GM23338 (cell line): ENCODE measurements around the gene WSB2. TPM values are rescaled to one million over a fixed set of nuclear protein-coding genes. Genes with fewer than 3 reads are reported as not detected.

Experiments
- ATAC-seq: fragments of 200-7000 bp; cut with Tn5 transposase; 3 replicates; pipeline ENCODE4 v1.9.1; 2020
- DNase-seq: peaks from one replicate; pipeline ENCODE4 v3.0.0-alpha.2; 2015; ENCODE audit warnings: low spot score
- H2AFZ ChIP-seq: fragments of 200-600 bp; sonication (generic); 2 replicates; pipeline ENCODE4 v1.8.0; 2016; ENCODE audit warnings: antibody characterized with exemption, mild to moderate bottlenecking, moderate library complexity
- H3F3A ChIP-seq: fragments of 200-600 bp; sonication (generic); replicated peaks from 2 replicates; pipeline ENCODE4 v1.8.0; 2017; ENCODE audit warnings: antibody characterized with exemption, mixed run types, low read depth
- H3K27ac ChIP-seq: fragments of 200-600 bp; sonication (generic); 2 replicates; pipeline ENCODE4 v1.6.1; 2016; ENCODE audit warnings: low read depth
- H3K27me3 ChIP-seq: fragments of 200-600 bp; sonication (generic); 2 replicates; pipeline ENCODE4 v1.8.0; 2016; ENCODE audit warnings: mild to moderate bottlenecking, mixed run types, moderate library complexity; ENCODE audit not compliant: insufficient read depth
- H3K36me3 ChIP-seq: fragments of 200-600 bp; sonication (generic); 2 replicates; pipeline ENCODE4 v1.8.0; 2016; ENCODE audit warnings: mild to moderate bottlenecking; ENCODE audit not compliant: insufficient read depth
- H3K4me1 ChIP-seq: fragments of 200-600 bp; sonication (generic); 2 replicates; pipeline ENCODE4 v1.8.0; 2016; ENCODE audit warnings: mild to moderate bottlenecking, moderate library complexity; ENCODE audit not compliant: insufficient read depth
- H3K4me2 ChIP-seq: fragments of 200-600 bp; sonication (generic); 2 replicates; pipeline ENCODE4 v1.7.1; 2017; ENCODE audit warnings: mixed run types
- H3K4me3 ChIP-seq: fragments of 200-600 bp; sonication (generic); 2 replicates; pipeline ENCODE4 v1.6.1; 2016; ENCODE audit warnings: mixed run types
- H3K79me2 ChIP-seq: fragments of 200-600 bp; sonication (generic); replicated peaks from 2 replicates; pipeline ENCODE4 v1.8.0; 2017; ENCODE audit warnings: mild to moderate bottlenecking; ENCODE audit not compliant: insufficient read depth
- H3K9me2 ChIP-seq: fragments of 200-600 bp; sonication (generic); 2 replicates; pipeline ENCODE4 v1.8.0; 2017; ENCODE audit not compliant: insufficient read depth
- H4K20me1 ChIP-seq: fragments of 200-600 bp; sonication (generic); replicated peaks from 2 replicates; pipeline ENCODE4 v1.8.0; 2017; ENCODE audit warnings: mild to moderate bottlenecking; ENCODE audit not compliant: insufficient read depth
- H3K27ac Mint-ChIP-seq: 2 replicates; pipeline ENCODE4 v1.8.0; 2020; ENCODE audit warnings: inconsistent platforms, mild to moderate bottlenecking, moderate library complexity, mixed read lengths
- H3K27me3 Mint-ChIP-seq: 3 replicates; pipeline ENCODE4 v1.8.0; 2022; ENCODE audit warnings: low read depth, mild to moderate bottlenecking, moderate library complexity, mixed read lengths, inconsistent platforms; ENCODE audit not compliant: insufficient read depth, poor library complexity
- H3K36me3 Mint-ChIP-seq: 3 replicates; pipeline ENCODE4 v1.8.0; 2021; ENCODE audit warnings: low read depth, mild to moderate bottlenecking, inconsistent platforms, moderate library complexity, mixed read lengths
- H3K4me1 Mint-ChIP-seq: 3 replicates; pipeline ENCODE4 v1.8.0; 2020; ENCODE audit warnings: mild to moderate bottlenecking, inconsistent platforms, mixed read lengths
- H3K4me3 Mint-ChIP-seq: 3 replicates; pipeline ENCODE4 v1.8.0; 2021; ENCODE audit warnings: moderate library complexity, mild to moderate bottlenecking, inconsistent platforms, mixed read lengths
- H3K9me3 Mint-ChIP-seq: 3 replicates; pipeline ENCODE4 v1.8.0; 2020; ENCODE audit warnings: moderate library complexity, mild to moderate bottlenecking, inconsistent platforms, mixed read lengths
- CREB1 ChIP-seq: fragments of 250-450 bp; sonication (Bioruptor Pico); IDR thresholded peaks from 2 replicates; pipeline ENCODE4 v1.5.0; 2020; ENCODE audit warnings: low read depth, mild to moderate bottlenecking, moderate library complexity
- EZH2 ChIP-seq: fragments of 200-600 bp; sonication (generic); IDR thresholded peaks from one replicate; pipeline ENCODE4 v1.8.0; 2017; ENCODE audit warnings: antibody characterized with exemption, mild to moderate bottlenecking, low read depth; ENCODE audit not compliant: unreplicated experiment
- EZH2phosphoT487 ChIP-seq: fragments of 200-600 bp; sonication (generic); IDR thresholded peaks from one replicate; pipeline ENCODE4 v1.8.1; 2018; ENCODE audit warnings: antibody characterized with exemption; ENCODE audit not compliant: unreplicated experiment
- JUNB ChIP-seq: IDR thresholded peaks from one replicate; pipeline ENCODE4 v1.6.1; 2016; ENCODE audit warnings: antibody characterized with exemption; ENCODE audit not compliant: unreplicated experiment
- POLR2AphosphoS5 ChIP-seq: IDR thresholded peaks from 2 replicates; pipeline ENCODE4 v1.6.1; 2016; ENCODE audit warnings: antibody characterized with exemption, low read depth
- STAT1 ChIP-seq: IDR thresholded peaks from one replicate; pipeline ENCODE4 v1.6.1; 2016; ENCODE audit warnings: antibody characterized with exemption; ENCODE audit not compliant: unreplicated experiment
- ZNF114 ChIP-seq: fragments of 250-450 bp; sonication (Bioruptor Pico); IDR thresholded peaks from 2 replicates; pipeline ENCODE4 v1.5.0; 2020; ENCODE audit warnings: mild to moderate bottlenecking, moderate library complexity
- ZNF331 ChIP-seq: fragments of 250-450 bp; sonication (Bioruptor Pico); IDR thresholded peaks from 2 replicates; pipeline ENCODE4 v1.5.0; 2020; ENCODE audit warnings: low read depth, mild to moderate bottlenecking, moderate library complexity
- polyA plus RNA-seq: library from polyadenylated mRNA; unstranded; fragments of >200 nt; fragmentation: Nextera tagmentation; extraction: Ambion mirVana; gene quantifications from 2 replicates; pipeline ENCODE4 v1.2.1, GENCODE V29; 2016
- total RNA-seq: library from RNA; depleted of rRNA; stranded (reverse); fragments of >200 nt; shearing (Covaris generic); gene quantifications from 2 replicates; pipeline ENCODE4 v1.2.3, GENCODE V29; 2014
- TF ChIP-seq, protein P1 (sequence below): IDR thresholded peaks from 2 replicates; pipeline ENCODE4 v1.6.1; 2016; ENCODE audit warnings: antibody characterized with exemption
- TF ChIP-seq, protein P2 (sequence below), 2 experiments: fragments of 200-600 bp in 1 of 2; sonication (generic) in 1 of 2; conservative IDR thresholded peaks; 2 replicates each; pipeline versions ENCODE4 v1.5.1 to v1.6.1; 2016 to 2017; ENCODE audit warnings: antibody characterized with exemption in 2 of 2, low read depth in 2 of 2, mild to moderate bottlenecking in 2 of 2, moderate library complexity in 1 of 2
- TF ChIP-seq, protein P3 (sequence below): fragments of 250-450 bp; sonication (Bioruptor Pico); IDR thresholded peaks from 2 replicates; pipeline ENCODE4 v1.5.0; 2020; ENCODE audit warnings: mild to moderate bottlenecking, moderate library complexity
- TF ChIP-seq, protein P4 (sequence below): IDR thresholded peaks from one replicate; pipeline ENCODE4 v1.6.1; 2018; ENCODE audit warnings: antibody characterized with exemption; ENCODE audit not compliant: unreplicated experiment

WSB2 gene
- total and polyA plus RNA-seq, 2 experiments from 2014 or later: 36.6 to 60.8 TPM

DNA sequence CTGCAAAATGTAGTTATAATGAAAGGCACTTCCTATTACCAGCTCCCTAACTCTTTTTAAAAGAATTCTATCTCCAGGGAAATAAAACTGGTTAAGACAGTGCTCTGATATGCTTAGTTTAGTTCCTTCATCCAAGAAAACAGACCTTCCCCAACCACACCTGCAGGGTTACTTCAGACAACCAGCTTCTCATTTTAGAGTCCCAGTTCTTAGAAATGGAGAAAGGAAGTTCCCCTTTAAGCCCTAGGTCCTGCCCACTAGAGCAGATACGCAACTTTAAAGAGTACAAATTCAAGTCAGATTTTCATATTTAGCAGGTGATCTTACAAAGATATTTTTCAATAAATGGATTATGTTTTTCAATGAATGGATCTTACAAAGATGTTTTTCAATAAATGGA is 4.4 kb upstream of the WSB2 start:
- Histone ChIP-seq H4K20me1 (no peaks in the 10 kb centered on the region), H3K4me3 (no peak overlapping the region), H3K4me1 (peaks cover 14% of the 10 kb centered on the region), H3K27me3 (no peaks in the 10 kb centered on the region), H3F3A (peaks cover 19% of the 10 kb centered on the region), H3K79me2 (peaks cover 2% of the 10 kb centered on the region), H3K9me2 (no peaks in the 10 kb centered on the region), H3K27ac (peak overlapping the region; percentile 46; the same call in 1 of the 2 replicates), H3K36me3 (peaks cover 4% of the 10 kb centered on the region; the same call in 1 of the 2 replicates), H2AFZ (no peak overlapping the region), H3K4me2 (no peak overlapping the region)
- H3K9me3 Mint-ChIP-seq: peaks cover 4% of the 10 kb centered on the region; the same call in 1 of the 3 replicates
- no peak overlapping the region for H3K27ac Mint-ChIP-seq
- ATAC-seq: no peak
- no peak for TF ChIP-seq ZNF114 (CRISPR knock-in tag)
- TF ChIP-seq, protein P1, sequence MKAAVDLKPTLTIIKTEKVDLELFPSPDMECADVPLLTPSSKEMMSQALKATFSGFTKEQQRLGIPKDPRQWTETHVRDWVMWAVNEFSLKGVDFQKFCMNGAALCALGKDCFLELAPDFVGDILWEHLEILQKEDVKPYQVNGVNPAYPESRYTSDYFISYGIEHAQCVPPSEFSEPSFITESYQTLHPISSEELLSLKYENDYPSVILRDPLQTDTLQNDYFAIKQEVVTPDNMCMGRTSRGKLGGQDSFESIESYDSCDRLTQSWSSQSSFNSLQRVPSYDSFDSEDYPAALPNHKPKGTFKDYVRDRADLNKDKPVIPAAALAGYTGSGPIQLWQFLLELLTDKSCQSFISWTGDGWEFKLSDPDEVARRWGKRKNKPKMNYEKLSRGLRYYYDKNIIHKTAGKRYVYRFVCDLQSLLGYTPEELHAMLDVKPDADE: no peak
- TF ChIP-seq STAT1: no peak
- TF ChIP-seq CREB1 (CRISPR knock-in tag): no peak
- no peak for TF ChIP-seq JUNB
- TF ChIP-seq EZH2: no peak
- no peak for TF ChIP-seq POLR2AphosphoS5
- TF ChIP-seq, protein P2, sequence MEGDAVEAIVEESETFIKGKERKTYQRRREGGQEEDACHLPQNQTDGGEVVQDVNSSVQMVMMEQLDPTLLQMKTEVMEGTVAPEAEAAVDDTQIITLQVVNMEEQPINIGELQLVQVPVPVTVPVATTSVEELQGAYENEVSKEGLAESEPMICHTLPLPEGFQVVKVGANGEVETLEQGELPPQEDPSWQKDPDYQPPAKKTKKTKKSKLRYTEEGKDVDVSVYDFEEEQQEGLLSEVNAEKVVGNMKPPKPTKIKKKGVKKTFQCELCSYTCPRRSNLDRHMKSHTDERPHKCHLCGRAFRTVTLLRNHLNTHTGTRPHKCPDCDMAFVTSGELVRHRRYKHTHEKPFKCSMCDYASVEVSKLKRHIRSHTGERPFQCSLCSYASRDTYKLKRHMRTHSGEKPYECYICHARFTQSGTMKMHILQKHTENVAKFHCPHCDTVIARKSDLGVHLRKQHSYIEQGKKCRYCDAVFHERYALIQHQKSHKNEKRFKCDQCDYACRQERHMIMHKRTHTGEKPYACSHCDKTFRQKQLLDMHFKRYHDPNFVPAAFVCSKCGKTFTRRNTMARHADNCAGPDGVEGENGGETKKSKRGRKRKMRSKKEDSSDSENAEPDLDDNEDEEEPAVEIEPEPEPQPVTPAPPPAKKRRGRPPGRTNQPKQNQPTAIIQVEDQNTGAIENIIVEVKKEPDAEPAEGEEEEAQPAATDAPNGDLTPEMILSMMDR (conservative IDR thresholded peaks at IDR 0.05; ENCODE audit: low read depth in 2 of 2): no peak
- TF ChIP-seq, protein P3, sequence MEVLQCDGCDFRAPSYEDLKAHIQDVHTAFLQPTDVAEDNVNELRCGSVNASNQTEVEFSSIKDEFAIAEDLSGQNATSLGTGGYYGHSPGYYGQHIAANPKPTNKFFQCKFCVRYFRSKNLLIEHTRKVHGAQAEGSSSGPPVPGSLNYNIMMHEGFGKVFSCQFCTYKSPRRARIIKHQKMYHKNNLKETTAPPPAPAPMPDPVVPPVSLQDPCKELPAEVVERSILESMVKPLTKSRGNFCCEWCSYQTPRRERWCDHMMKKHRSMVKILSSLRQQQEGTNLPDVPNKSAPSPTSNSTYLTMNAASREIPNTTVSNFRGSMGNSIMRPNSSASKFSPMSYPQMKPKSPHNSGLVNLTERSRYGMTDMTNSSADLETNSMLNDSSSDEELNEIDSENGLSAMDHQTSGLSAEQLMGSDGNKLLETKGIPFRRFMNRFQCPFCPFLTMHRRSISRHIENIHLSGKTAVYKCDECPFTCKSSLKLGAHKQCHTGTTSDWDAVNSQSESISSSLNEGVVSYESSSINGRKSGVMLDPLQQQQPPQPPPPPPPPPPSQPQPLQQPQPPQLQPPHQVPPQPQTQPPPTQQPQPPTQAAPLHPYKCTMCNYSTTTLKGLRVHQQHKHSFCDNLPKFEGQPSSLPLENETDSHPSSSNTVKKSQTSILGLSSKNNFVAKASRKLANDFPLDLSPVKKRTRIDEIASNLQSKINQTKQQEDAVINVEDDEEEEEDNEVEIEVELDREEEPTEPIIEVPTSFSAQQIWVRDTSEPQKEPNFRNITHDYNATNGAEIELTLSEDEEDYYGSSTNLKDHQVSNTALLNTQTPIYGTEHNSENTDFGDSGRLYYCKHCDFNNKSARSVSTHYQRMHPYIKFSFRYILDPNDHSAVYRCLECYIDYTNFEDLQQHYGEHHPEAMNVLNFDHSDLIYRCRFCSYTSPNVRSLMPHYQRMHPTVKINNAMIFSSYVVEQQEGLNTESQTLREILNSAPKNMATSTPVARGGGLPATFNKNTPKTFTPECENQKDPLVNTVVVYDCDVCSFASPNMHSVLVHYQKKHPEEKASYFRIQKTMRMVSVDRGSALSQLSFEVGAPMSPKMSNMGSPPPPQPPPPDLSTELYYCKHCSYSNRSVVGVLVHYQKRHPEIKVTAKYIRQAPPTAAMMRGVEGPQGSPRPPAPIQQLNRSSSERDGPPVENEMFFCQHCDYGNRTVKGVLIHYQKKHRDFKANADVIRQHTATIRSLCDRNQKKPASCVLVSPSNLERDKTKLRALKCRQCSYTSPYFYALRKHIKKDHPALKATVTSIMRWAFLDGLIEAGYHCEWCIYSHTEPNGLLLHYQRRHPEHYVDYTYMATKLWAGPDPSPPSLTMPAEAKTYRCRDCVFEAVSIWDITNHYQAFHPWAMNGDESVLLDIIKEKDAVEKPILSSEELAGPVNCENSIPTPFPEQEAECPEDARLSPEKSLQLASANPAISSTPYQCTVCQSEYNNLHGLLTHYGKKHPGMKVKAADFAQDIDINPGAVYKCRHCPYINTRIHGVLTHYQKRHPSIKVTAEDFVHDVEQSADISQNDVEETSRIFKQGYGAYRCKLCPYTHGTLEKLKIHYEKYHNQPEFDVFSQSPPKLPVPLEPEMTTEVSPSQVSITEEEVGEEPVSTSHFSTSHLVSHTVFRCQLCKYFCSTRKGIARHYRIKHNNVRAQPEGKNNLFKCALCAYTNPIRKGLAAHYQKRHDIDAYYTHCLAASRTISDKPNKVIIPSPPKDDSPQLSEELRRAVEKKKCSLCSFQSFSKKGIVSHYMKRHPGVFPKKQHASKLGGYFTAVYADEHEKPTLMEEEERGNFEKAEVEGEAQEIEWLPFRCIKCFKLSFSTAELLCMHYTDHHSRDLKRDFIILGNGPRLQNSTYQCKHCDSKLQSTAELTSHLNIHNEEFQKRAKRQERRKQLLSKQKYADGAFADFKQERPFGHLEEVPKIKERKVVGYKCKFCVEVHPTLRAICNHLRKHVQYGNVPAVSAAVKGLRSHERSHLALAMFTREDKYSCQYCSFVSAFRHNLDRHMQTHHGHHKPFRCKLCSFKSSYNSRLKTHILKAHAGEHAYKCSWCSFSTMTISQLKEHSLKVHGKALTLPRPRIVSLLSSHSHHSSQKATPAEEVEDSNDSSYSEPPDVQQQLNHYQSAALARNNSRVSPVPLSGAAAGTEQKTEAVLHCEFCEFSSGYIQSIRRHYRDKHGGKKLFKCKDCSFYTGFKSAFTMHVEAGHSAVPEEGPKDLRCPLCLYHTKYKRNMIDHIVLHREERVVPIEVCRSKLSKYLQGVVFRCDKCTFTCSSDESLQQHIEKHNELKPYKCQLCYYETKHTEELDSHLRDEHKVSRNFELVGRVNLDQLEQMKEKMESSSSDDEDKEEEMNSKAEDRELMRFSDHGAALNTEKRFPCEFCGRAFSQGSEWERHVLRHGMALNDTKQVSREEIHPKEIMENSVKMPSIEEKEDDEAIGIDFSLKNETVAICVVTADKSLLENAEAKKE (CRISPR knock-in tag): no peak
- no peak for TF ChIP-seq EZH2phosphoT487
- TF ChIP-seq, protein P4, sequence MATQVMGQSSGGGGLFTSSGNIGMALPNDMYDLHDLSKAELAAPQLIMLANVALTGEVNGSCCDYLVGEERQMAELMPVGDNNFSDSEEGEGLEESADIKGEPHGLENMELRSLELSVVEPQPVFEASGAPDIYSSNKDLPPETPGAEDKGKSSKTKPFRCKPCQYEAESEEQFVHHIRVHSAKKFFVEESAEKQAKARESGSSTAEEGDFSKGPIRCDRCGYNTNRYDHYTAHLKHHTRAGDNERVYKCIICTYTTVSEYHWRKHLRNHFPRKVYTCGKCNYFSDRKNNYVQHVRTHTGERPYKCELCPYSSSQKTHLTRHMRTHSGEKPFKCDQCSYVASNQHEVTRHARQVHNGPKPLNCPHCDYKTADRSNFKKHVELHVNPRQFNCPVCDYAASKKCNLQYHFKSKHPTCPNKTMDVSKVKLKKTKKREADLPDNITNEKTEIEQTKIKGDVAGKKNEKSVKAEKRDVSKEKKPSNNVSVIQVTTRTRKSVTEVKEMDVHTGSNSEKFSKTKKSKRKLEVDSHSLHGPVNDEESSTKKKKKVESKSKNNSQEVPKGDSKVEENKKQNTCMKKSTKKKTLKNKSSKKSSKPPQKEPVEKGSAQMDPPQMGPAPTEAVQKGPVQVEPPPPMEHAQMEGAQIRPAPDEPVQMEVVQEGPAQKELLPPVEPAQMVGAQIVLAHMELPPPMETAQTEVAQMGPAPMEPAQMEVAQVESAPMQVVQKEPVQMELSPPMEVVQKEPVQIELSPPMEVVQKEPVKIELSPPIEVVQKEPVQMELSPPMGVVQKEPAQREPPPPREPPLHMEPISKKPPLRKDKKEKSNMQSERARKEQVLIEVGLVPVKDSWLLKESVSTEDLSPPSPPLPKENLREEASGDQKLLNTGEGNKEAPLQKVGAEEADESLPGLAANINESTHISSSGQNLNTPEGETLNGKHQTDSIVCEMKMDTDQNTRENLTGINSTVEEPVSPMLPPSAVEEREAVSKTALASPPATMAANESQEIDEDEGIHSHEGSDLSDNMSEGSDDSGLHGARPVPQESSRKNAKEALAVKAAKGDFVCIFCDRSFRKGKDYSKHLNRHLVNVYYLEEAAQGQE: no peak
- TF ChIP-seq ZNF331: no peak
- H3K36me3 Mint-ChIP-seq: peaks cover 54% of the 10 kb centered on the region
- peaks cover 26% of the 10 kb centered on the region for H3K27me3 Mint-ChIP-seq
- H3K4me1 Mint-ChIP-seq: peaks cover 35% of the 10 kb centered on the region
- H3K4me3 Mint-ChIP-seq: no peak overlapping the region
- no peak for DNase-seq
